K562 (cell line): Measurements from ENCODE around the gene SMAGP. TPM values are rescaled to one million over a fixed set of nuclear protein-coding genes. Genes with fewer than 3 reads are reported as not detected.
A peak's percentile ranks its signal among the peaks of the same experiment; 100 is the strongest.

Experiments used
- ARNT ChIP-seq, 2 experiments: fragments of 450-650 bp; IDR thresholded peaks; 2 replicates each; pipeline ENCODE4 v1.6.1; 2016; ENCODE audit warnings: mild to moderate bottlenecking in 1 of 2
- DDX20 ChIP-seq: fragments of 450-650 bp; IDR thresholded peaks from 2 replicates; pipeline ENCODE4 v1.6.1; 2016; ENCODE audit warnings: missing genetic modification characterization, low read depth, mild to moderate bottlenecking, missing compliant biosample characterization, moderate library complexity
- EGR1 ChIP-seq: fragments of 450-650 bp; conservative IDR thresholded peaks from 2 replicates; pipeline ENCODE4 v1.6.1; 2017; ENCODE audit warnings: mild to moderate bottlenecking
- LARP7 ChIP-seq: fragments of 450-650 bp; IDR thresholded peaks from 2 replicates; pipeline ENCODE4 v1.6.1; 2016
- NCOR1 ChIP-seq: fragments of 450-650 bp; IDR thresholded peaks from 2 replicates; pipeline ENCODE4 v1.6.1; 2016; ENCODE audit warnings: mild to moderate bottlenecking, moderate library complexity
- NRF1 ChIP-seq, 2 experiments: fragments of 450-650 bp; IDR thresholded peaks in 1 of 2; conservative IDR thresholded peaks in 1 of 2; 2 replicates each; pipeline ENCODE4 v1.6.1; 2014; ENCODE audit warnings: mild to moderate bottlenecking in 2 of 2
- OTX1 ChIP-seq: fragments of 450-650 bp; formaldehyde crosslinking; IDR thresholded peaks from 2 replicates; pipeline ENCODE4 v1.4.0; 2022; ENCODE audit warnings: mild to moderate bottlenecking
- POLR2A ChIP-seq: fragments of 450-650 bp; conservative IDR thresholded peaks from 2 replicates; pipeline ENCODE4 v1.6.1; 2016
- RCOR1 ChIP-seq, 2 experiments: IDR thresholded peaks; 2 replicates each; pipeline ENCODE4 v1.6.1; 2012; ENCODE audit warnings: low read depth in 2 of 2, low read length in 2 of 2, borderline replicate concordance in 1 of 2, improper control_type of control experiment in 1 of 2
- TCF3 ChIP-seq: sonication (generic); formaldehyde crosslinking; IDR thresholded peaks from 2 replicates; pipeline ENCODE4 v1.4.0; 2020; ENCODE audit warnings: mild to moderate bottlenecking, missing genetic modification reagents
- YBX1 ChIP-seq: fragments of 450-650 bp; IDR thresholded peaks from 2 replicates; pipeline ENCODE4 v1.7.1; 2016; ENCODE audit warnings: mild to moderate bottlenecking
- ZFP1 ChIP-seq: fragments of 450-650 bp; formaldehyde crosslinking; IDR thresholded peaks from 2 replicates; pipeline ENCODE4 v1.4.0; 2020; ENCODE audit warnings: mild to moderate bottlenecking, mixed read lengths
- ZNF174 ChIP-seq: fragments of 250-450 bp; sonication (Bioruptor Pico); IDR thresholded peaks from 2 replicates; pipeline ENCODE4 v1.4.0; 2020; ENCODE audit warnings: mild to moderate bottlenecking
- ZNF217 ChIP-seq: sonication (generic); formaldehyde crosslinking; IDR thresholded peaks from 2 replicates; pipeline ENCODE4 v1.8.0; 2022; ENCODE audit warnings: mild to moderate bottlenecking, missing genetic modification reagents
- ZNF277 ChIP-seq: fragments of 250-450 bp; sonication (Bioruptor Pico); IDR thresholded peaks from 2 replicates; pipeline ENCODE4 v1.8.0; 2022; ENCODE audit warnings: inconsistent platforms, mild to moderate bottlenecking, moderate library complexity, borderline replicate concordance
- ZNF280B ChIP-seq: fragments of 250-450 bp; sonication (Bioruptor Pico); IDR thresholded peaks from 2 replicates; pipeline ENCODE4 v1.5.1; 2021; ENCODE audit warnings: mild to moderate bottlenecking
- polyA plus RNA-seq, 8 experiments: library from polyadenylated mRNA; depleted of rRNA in 4 of 8; stranded (reverse) in 5 of 8; unstranded in 3 of 8; fragments of >200 nt; fragmentation: Nextera tagmentation in 2 of 8; fragmentation: Illumina TruSeq in 1 of 8; extraction: Ambion mirVana in 2 of 8; extraction: Trizol in 1 of 8; gene quantifications; 2 replicates each; pipeline versions ENCODE4 v1.2.1 to v1.2.3, GENCODE V29; 2011 to 2014; ENCODE audit warnings: inconsistent platforms in 1 of 8, missing spikeins in 1 of 8
- total RNA-seq, 7 experiments: library from RNA; depleted of rRNA in 6 of 7; stranded (reverse); fragments of >200 nt in 6 of 7; fragmentation: Illumina TruSeq in 2 of 7; extraction: Trizol in 2 of 7; gene quantifications; 2 replicates each; pipeline versions ENCODE4 v1.2.1 to v1.2.3, GENCODE V29; 2011 to 2021; ENCODE audit warnings: low replicate concordance in 1 of 7
- TF ChIP-seq, protein P1 (sequence below): fragments of 450-650 bp; formaldehyde crosslinking; IDR thresholded peaks from 2 replicates; pipeline ENCODE4 v1.4.0; 2020; ENCODE audit warnings: mild to moderate bottlenecking, moderate library complexity
- TF ChIP-seq, protein P2 (sequence below): fragments of 450-650 bp; formaldehyde crosslinking; IDR thresholded peaks from 2 replicates; pipeline ENCODE4 v1.4.0; 2020; ENCODE audit warnings: mild to moderate bottlenecking, moderate library complexity
- TF ChIP-seq, protein P3 (sequence below): fragments of 450-650 bp; formaldehyde crosslinking; IDR thresholded peaks from 2 replicates; pipeline ENCODE4 v1.4.0; 2020; ENCODE audit warnings: mild to moderate bottlenecking, moderate library complexity
- TF ChIP-seq, protein P4 (sequence below): fragments of 450-650 bp; IDR thresholded peaks from 2 replicates; pipeline ENCODE4 v1.6.1; 2016; ENCODE audit warnings: antibody characterized with exemption

SMAGP gene
- total and polyA plus RNA-seq, 9 of the 15 experiments (the other 6 are each of a cell fraction or from before 2014, with no cell fraction given) = 23.1 to 62.3 (median 29.9) TPM

GRCh38 chr12:51246254-51246853, 23.9 kb downstream of the SMAGP start (continued):
- TF ChIP-seq, protein P1, sequence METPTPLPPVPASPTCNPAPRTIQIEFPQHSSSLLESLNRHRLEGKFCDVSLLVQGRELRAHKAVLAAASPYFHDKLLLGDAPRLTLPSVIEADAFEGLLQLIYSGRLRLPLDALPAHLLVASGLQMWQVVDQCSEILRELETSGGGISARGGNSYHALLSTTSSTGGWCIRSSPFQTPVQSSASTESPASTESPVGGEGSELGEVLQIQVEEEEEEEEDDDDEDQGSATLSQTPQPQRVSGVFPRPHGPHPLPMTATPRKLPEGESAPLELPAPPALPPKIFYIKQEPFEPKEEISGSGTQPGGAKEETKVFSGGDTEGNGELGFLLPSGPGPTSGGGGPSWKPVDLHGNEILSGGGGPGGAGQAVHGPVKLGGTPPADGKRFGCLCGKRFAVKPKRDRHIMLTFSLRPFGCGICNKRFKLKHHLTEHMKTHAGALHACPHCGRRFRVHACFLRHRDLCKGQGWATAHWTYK (CRISPR knock-in tag) = peak; percentile 83
- TF ChIP-seq ZNF174 (CRISPR knock-in tag) (0 out of 2 replicates have a peak, but pooled peaks have one; percentile 31), NRF1 (conservative IDR thresholded peaks at IDR 0.05 in 1 of 2, IDR thresholded peaks at IDR 0.05 in 1 of 2) (0 out of 4 replicates have a peak, but pooled peaks of 1 of the 2 experiments have one; percentile 37), ZNF217 (CRISPR knock-in tag) (no peak), LARP7 (0 out of 2 replicates have a peak, but pooled peaks have one; percentile 31), ZFP1 (CRISPR knock-in tag) (no peak), NCOR1 (peak; percentile 61), YBX1 (no peak), ZNF280B (no peak), ZNF277 (no peak), ARNT (IDR thresholded peaks at IDR 0.05) (peak; percentile 36 to 60; a peak in 3 of 4 replicates), RCOR1 (IDR thresholded peaks at IDR 0.05; ENCODE audit: borderline replicate concordance in 1 of 2, low read depth in 2 of 2, low read length in 2 of 2) (peak in 1 of 2 experiments; percentile 30; a peak in 1 of 4 replicates), OTX1 (CRISPR knock-in tag) (peak; percentile 96), TCF3 (CRISPR knock-in tag) (peak; percentile 58), POLR2A (peak; percentile 72), DDX20 (tag) (no peak), EGR1 (peak; percentile 100)
- TF ChIP-seq, protein P2, sequence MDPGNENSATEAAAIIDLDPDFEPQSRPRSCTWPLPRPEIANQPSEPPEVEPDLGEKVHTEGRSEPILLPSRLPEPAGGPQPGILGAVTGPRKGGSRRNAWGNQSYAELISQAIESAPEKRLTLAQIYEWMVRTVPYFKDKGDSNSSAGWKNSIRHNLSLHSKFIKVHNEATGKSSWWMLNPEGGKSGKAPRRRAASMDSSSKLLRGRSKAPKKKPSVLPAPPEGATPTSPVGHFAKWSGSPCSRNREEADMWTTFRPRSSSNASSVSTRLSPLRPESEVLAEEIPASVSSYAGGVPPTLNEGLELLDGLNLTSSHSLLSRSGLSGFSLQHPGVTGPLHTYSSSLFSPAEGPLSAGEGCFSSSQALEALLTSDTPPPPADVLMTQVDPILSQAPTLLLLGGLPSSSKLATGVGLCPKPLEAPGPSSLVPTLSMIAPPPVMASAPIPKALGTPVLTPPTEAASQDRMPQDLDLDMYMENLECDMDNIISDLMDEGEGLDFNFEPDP (CRISPR knock-in tag) = 0 out of 2 replicates have a peak, but pooled peaks have one; percentile 34
- TF ChIP-seq, protein P3, sequence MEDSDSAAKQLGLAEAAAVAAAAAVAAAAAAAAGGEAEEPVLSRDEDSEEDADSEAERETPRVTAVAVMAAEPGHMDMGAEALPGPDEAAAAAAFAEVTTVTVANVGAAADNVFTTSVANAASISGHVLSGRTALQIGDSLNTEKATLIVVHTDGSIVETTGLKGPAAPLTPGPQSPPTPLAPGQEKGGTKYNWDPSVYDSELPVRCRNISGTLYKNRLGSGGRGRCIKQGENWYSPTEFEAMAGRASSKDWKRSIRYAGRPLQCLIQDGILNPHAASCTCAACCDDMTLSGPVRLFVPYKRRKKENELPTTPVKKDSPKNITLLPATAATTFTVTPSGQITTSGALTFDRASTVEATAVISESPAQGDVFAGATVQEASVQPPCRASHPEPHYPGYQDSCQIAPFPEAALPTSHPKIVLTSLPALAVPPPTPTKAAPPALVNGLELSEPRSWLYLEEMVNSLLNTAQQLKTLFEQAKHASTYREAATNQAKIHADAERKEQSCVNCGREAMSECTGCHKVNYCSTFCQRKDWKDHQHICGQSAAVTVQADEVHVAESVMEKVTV (CRISPR knock-in tag) = peak; percentile 52
- TF ChIP-seq, protein P4, sequence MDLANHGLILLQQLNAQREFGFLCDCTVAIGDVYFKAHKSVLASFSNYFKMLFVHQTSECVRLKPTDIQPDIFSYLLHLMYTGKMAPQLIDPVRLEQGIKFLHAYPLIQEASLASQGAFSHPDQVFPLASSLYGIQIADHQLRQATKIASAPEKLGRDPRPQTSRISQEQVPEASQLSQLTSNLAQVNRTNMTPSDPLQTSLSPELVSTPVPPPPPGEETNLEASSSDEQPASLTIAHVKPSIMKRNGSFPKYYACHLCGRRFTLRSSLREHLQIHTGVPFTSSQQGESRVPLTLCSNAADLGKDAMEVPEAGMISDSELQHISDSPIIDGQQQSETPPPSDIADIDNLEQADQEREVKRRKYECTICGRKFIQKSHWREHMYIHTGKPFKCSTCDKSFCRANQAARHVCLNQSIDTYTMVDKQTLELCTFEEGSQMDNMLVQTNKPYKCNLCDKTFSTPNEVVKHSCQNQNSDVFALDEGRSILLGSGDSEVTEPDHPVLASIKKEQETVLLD = 0 out of 2 replicates have a peak, but pooled peaks have one; percentile 76
